ENCODE results near the gene MAST4.
A peak's percentile ranks its signal among the peaks of the same experiment; 100 is the strongest.
"Not testable (repeated sequence)": the region's sequence is repeated elsewhere in the genome, so short reads cannot be mapped to it uniquely, and the experiment has no call there.

The MAST4 gene

GRCh38 chr5:66745297-66745696 lies 149.1 kb downstream of the MAST4 start:
- no peak for DNase-seq (ENCODE audit: low read depth)

- no peak for DNase-seq (ENCODE audit: low read depth)
Observed at GRCh38 chr5:66747607-66748006, 151.4 kb downstream of the MAST4 start.

- not testable (repeated sequence) for DNase-seq (ENCODE audit: low read depth)
Observed at GRCh38 chr5:66752668-66753067, 156.5 kb downstream of the MAST4 start.

GRCh38 chr5:66757219-66757833 lies 161.1 kb downstream of the MAST4 start:
- peak; percentile 1 for DNase-seq (ENCODE audit: low read depth)

GRCh38 chr5:66757834-66758371 lies 161.7 kb downstream of the MAST4 start:
- no peak for DNase-seq (ENCODE audit: low read depth)

GRCh38 chr5:66769030-66769733 lies 173.0 kb downstream of the MAST4 start:
- DNase-seq (ENCODE audit: low read depth), result no peak

GRCh38 chr5:66769839-66770617 lies 173.8 kb downstream of the MAST4 start:
- no peak for DNase-seq (ENCODE audit: low read depth)

- DNase-seq (ENCODE audit: low read depth), result no peak
Observed at GRCh38 chr5:66777868-66778267, 181.7 kb downstream of the MAST4 start.

- no peak for DNase-seq (ENCODE audit: low read depth)
Observed at GRCh38 chr5:66779528-66779927, 183.3 kb downstream of the MAST4 start.

GRCh38 chr5:66788556-66788955 lies 192.4 kb downstream of the MAST4 start:
- DNase-seq (ENCODE audit: low read depth), result no peak

GRCh38 chr5:66789434-66789833 lies 193.2 kb downstream of the MAST4 start:
- no peak for DNase-seq (ENCODE audit: low read depth)

- DNase-seq (ENCODE audit: low read depth), result no peak
Observed at GRCh38 chr5:66793049-66793448, 196.9 kb downstream of the MAST4 start.

- no peak for DNase-seq (ENCODE audit: low read depth)
Observed at GRCh38 chr5:66795682-66796081, 199.5 kb downstream of the MAST4 start.

GRCh38 chr5:66796305-66797292 lies 200.4 kb downstream of the MAST4 start:
- DNase-seq (ENCODE audit: low read depth), result no peak

- no peak for DNase-seq (ENCODE audit: low read depth)
Observed at GRCh38 chr5:66802941-66803340, 206.7 kb downstream of the MAST4 start.

- DNase-seq (ENCODE audit: low read depth), result no peak
Observed at GRCh38 chr5:66805514-66806430, 209.6 kb downstream of the MAST4 start.

GRCh38 chr5:66807743-66808142 lies 211.6 kb downstream of the MAST4 start:
- no peak for DNase-seq (ENCODE audit: low read depth)

GRCh38 chr5:66808663-66809062 lies 212.5 kb downstream of the MAST4 start:
- no peak for DNase-seq (ENCODE audit: low read depth)

GRCh38 chr5:66810151-66810550 lies 214.0 kb downstream of the MAST4 start:
- no peak for DNase-seq (ENCODE audit: low read depth)

GRCh38 chr5:66810848-66811261 lies 214.7 kb downstream of the MAST4 start:
- no peak for DNase-seq (ENCODE audit: low read depth)
